GM18861 (cell line): Measurements from ENCODE around the gene GPR62.

Experiments
- ATAC-seq: cut with Tn5 transposase; IDR thresholded peaks from one replicate; pipeline ENCODE4 v1.9.1; 2021; ENCODE audit not compliant: unreplicated experiment

The GPR62 gene

GRCh38 chr3:51954105-51954504 lies 1.1 kb upstream of the GPR62 start:
- no peak for ATAC-seq

GRCh38 chr3:51954713-51955112 lies 468 bp upstream of the GPR62 start:
- ATAC-seq: no peak

GRCh38 chr3:51955893-51956770 lies 951 bp downstream of the GPR62 start:
- ATAC-seq: no peak

GRCh38 chr3:51957520-51958205 lies 2.5 kb downstream of the GPR62 start:
- ATAC-seq: no peak

- no peak for ATAC-seq
Observed at GRCh38 chr3:51958603-51959521, 3.7 kb downstream of the GPR62 start.

GRCh38 chr3:51959651-51960050 lies 4.5 kb downstream of the GPR62 start:
- no peak for ATAC-seq

GRCh38 chr3:51960386-51960785 lies 5.2 kb downstream of the GPR62 start:
- no peak for ATAC-seq

- ATAC-seq: no peak
Observed at GRCh38 chr3:51961011-51961410, 5.8 kb downstream of the GPR62 start.

GRCh38 chr3:51961602-51962569 lies 6.7 kb downstream of the GPR62 start:
- ATAC-seq: no peak

GRCh38 chr3:51962854-51963530 lies 7.8 kb downstream of the GPR62 start:
- no peak for ATAC-seq

- ATAC-seq: no peak
Observed at GRCh38 chr3:51963951-51964451, 8.8 kb downstream of the GPR62 start.

- no peak for ATAC-seq
Observed at GRCh38 chr3:51964521-51964920, 9.3 kb downstream of the GPR62 start.

- ATAC-seq: no peak
Observed at GRCh38 chr3:51966016-51966415, 10.8 kb downstream of the GPR62 start.

- no peak for ATAC-seq
Observed at GRCh38 chr3:51966486-51966885, 11.3 kb downstream of the GPR62 start.

- ATAC-seq: no peak
Observed at GRCh38 chr3:51966922-51967383, 11.8 kb downstream of the GPR62 start.

GRCh38 chr3:51967384-51968169 lies 12.4 kb downstream of the GPR62 start, which contains the start of gene PCBP4:
Gene PCBP4, minus strand, starts transcription at chr3:51967454. Its CDS starts 6,214 bp downstream, at chr3:51961240.
- ATAC-seq: no peak

- no peak for ATAC-seq
Observed at GRCh38 chr3:51968170-51968775, 13.1 kb downstream of the GPR62 start.
